Keratinocyte (primary cell): ENCODE data around the gene MARCHF2. TPM values are rescaled to one million over a fixed set of nuclear protein-coding genes. Genes with fewer than 3 reads are reported as not detected.

Experiments used
- DNase-seq: peaks from one replicate; pipeline ENCODE4 v3.0.0-alpha.2; 2011; ENCODE audit warnings: low read depth, missing footprints, low spot score
- FAIRE-seq: peaks from 2 replicates; lab custom pipeline; 2011; peaks lifted over from hg19 to GRCh38; lab: Jason Lieb, UNC
- H2AFZ ChIP-seq: 2 replicates; pipeline ENCODE4 v1.6.0; 2012; ENCODE audit warnings: low read length, control low read depth, inconsistent platforms; ENCODE audit not compliant: control insufficient read depth
- H3K27ac ChIP-seq: 2 replicates; pipeline ENCODE4 v1.5.1; 2011; ENCODE audit warnings: low read length; ENCODE audit not compliant: control insufficient read depth, insufficient read depth
- H3K27me3 ChIP-seq: 3 replicates; pipeline ENCODE4 v1.6.0; 2011; ENCODE audit warnings: low read length; ENCODE audit not compliant: control insufficient read depth, insufficient read depth; ENCODE audit errors: extremely low read depth
- H3K36me3 ChIP-seq, 2 experiments: 2 replicates in 1 of 2; 3 replicates in 1 of 2; pipeline ENCODE4 v1.5.1; 2011; ENCODE audit warnings: low read length in 2 of 2, mild to moderate bottlenecking in 1 of 2; ENCODE audit not compliant: control insufficient read depth in 2 of 2, insufficient read depth in 2 of 2; ENCODE audit errors: extremely low read depth in 1 of 2
- H3K4me1 ChIP-seq: 3 replicates; pipeline ENCODE4 v1.5.1; 2011; ENCODE audit warnings: low read length; ENCODE audit not compliant: control insufficient read depth, insufficient read depth; ENCODE audit errors: extremely low read depth
- H3K4me2 ChIP-seq: 3 replicates; pipeline ENCODE4 v1.6.0; 2011; ENCODE audit warnings: low read depth, low read length; ENCODE audit not compliant: control insufficient read depth, insufficient read depth; ENCODE audit errors: extremely low read depth
- H3K4me3 ChIP-seq, 3 experiments: fragments of 200-600 bp in 1 of 3; sonication (generic) in 1 of 3; 2 replicates in 2 of 3; 3 replicates in 1 of 3; pipeline ENCODE4 v1.5.1; 2011 to 2016; ENCODE audit warnings: low read length in 3 of 3, mild to moderate bottlenecking in 3 of 3, control low read depth in 2 of 3, inconsistent platforms in 1 of 3, low read depth in 1 of 3, mixed read lengths in 1 of 3, mixed run types in 1 of 3, moderate library complexity in 1 of 3; ENCODE audit not compliant: control insufficient read depth in 2 of 3, insufficient read depth in 2 of 3; ENCODE audit errors: extremely low read depth in 1 of 3
- H3K79me2 ChIP-seq: 2 replicates; pipeline ENCODE4 v1.6.0; 2012; ENCODE audit warnings: low read length; ENCODE audit not compliant: control insufficient read depth, insufficient read depth
- H3K9ac ChIP-seq: 3 replicates; pipeline ENCODE4 v1.6.0; 2011; ENCODE audit warnings: low read length; ENCODE audit not compliant: control insufficient read depth, insufficient read depth; ENCODE audit errors: extremely low read depth
- H3K9me1 ChIP-seq: 3 replicates; pipeline ENCODE4 v1.6.0; 2011; ENCODE audit warnings: low read length; ENCODE audit not compliant: control insufficient read depth, insufficient read depth; ENCODE audit errors: extremely low read depth
- H3K9me3 ChIP-seq: 2 replicates; pipeline ENCODE4 v1.5.1; 2012; ENCODE audit warnings: low read depth, low read length; ENCODE audit not compliant: control insufficient read depth
- H4K20me1 ChIP-seq: 3 replicates; pipeline ENCODE4 v1.6.0; 2011; ENCODE audit warnings: low read length; ENCODE audit not compliant: control insufficient read depth, insufficient read depth; ENCODE audit errors: extremely low read depth
- EZH2 ChIP-seq: IDR thresholded peaks from one replicate; pipeline ENCODE4 v1.6.1; 2012; ENCODE audit warnings: inconsistent platforms, mild to moderate bottlenecking, low read length, moderate library complexity
- dilution Hi-C: fragments of 300-500 bp; cut with MboI; formaldehyde crosslinking; loops from one replicate; pipeline ENCODE4 v1.7.0; 2020; ENCODE audit warnings: low sequenced_read_pairs; ENCODE audit not compliant: extremely low pct_ligation_motif_present
- polyA plus RNA-seq, 5 experiments: library from polyadenylated mRNA; depleted of rRNA in 3 of 5; stranded (reverse) in 3 of 5; stranded (forward) in 1 of 5; unstranded in 1 of 5; fragments of >200 nt; gene quantifications; 1 replicate in 1 of 5; 2 replicates in 3 of 5; 3 replicates in 1 of 5; pipeline versions ENCODE4 v1.2.1 to v1.2.3, GENCODE V29; 2011 to 2012; ENCODE audit warnings: missing spikeins in 2 of 5, low read depth in 1 of 5, low replicate concordance in 1 of 5
- TF ChIP-seq, protein P1 (sequence below), 3 experiments: IDR thresholded peaks in 1 of 3; conservative IDR thresholded peaks in 1 of 3; optimal IDR thresholded peaks in 1 of 3; 2 replicates in 2 of 3; 3 replicates in 1 of 3; pipeline versions ENCODE3 to v1.5.1; 2011; ENCODE audit warnings: low read length in 3 of 3, mild to moderate bottlenecking in 3 of 3, moderate library complexity in 2 of 3, control low read depth in 1 of 3, inconsistent platforms in 1 of 3; ENCODE audit not compliant: insufficient read depth in 2 of 3; ENCODE audit errors: extremely low read depth in 1 of 3

The MARCHF2 gene
- polyA plus RNA-seq, 1 donor (not counting 4 experiments of a cell fraction or from before 2014, with no cell fraction given): 13.7 TPM

DNA sequence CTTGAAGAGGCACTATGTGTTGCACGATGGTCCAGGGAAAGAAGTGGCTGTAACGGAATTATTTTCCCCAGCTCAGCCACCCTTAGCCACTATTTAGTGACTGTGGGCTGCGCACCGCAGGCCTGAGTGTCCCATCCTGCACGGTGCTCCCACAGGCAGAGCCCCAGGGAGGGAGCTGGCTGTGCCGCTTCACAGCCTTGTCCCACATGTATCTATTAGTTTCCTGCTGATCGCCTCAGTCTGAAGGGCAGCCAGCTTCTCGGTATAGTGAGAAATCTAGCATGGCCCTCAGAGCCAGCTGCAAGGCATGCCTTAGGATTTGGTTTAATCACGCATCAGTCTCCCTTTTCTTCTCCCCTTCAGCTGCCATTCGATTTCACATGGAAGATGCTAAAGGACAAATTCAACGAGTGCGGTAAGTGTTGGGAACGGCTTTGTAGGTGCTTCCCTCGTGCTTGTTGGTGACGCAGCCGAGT lies 73.6 kb downstream of the MARCHF2 start:
- Histone ChIP-seq H3K27ac (no peak overlapping the region), H3K4me2 (no peak overlapping the region), H3K27me3 (no peaks in the 10 kb centered on the region), H2AFZ (no peak overlapping the region), H3K4me1 (peaks cover 21% of the 10 kb centered on the region), H3K9me3 (no peaks in the 10 kb centered on the region), H3K9me1 (no peaks in the 10 kb centered on the region), H3K79me2 (peaks cover 22% of the 10 kb centered on the region), H3K4me3 (no peak overlapping the region), H3K9ac (no peak overlapping the region), H3K36me3 (peaks cover 39 to 50% of the 10 kb centered on the region in 2 experiments), H4K20me1 (peaks cover 6% of the 10 kb centered on the region)
- FAIRE-seq (no peak), DNase-seq (no peak)
- dilution Hi-C loops: no loop called here
- TF ChIP-seq EZH2: no peak
- TF ChIP-seq, protein P1, sequence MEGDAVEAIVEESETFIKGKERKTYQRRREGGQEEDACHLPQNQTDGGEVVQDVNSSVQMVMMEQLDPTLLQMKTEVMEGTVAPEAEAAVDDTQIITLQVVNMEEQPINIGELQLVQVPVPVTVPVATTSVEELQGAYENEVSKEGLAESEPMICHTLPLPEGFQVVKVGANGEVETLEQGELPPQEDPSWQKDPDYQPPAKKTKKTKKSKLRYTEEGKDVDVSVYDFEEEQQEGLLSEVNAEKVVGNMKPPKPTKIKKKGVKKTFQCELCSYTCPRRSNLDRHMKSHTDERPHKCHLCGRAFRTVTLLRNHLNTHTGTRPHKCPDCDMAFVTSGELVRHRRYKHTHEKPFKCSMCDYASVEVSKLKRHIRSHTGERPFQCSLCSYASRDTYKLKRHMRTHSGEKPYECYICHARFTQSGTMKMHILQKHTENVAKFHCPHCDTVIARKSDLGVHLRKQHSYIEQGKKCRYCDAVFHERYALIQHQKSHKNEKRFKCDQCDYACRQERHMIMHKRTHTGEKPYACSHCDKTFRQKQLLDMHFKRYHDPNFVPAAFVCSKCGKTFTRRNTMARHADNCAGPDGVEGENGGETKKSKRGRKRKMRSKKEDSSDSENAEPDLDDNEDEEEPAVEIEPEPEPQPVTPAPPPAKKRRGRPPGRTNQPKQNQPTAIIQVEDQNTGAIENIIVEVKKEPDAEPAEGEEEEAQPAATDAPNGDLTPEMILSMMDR (optimal IDR thresholded peaks at IDR 0.05 in 1 of 3, IDR thresholded peaks at IDR 0.05 in 1 of 3, conservative IDR thresholded peaks at IDR 0.05 in 1 of 3; ENCODE audit: extremely low read depth in 1 of 3, insufficient read depth in 2 of 3, low read length in 3 of 3): no peak

- H3K4me2 ChIP-seq: no peak overlapping the region
- H2AFZ ChIP-seq: no peak overlapping the region
- no peaks in the 10 kb centered on the region for H3K9me3 ChIP-seq
- no peak overlapping the region for H3K9ac ChIP-seq
- peaks cover 5% of the 10 kb centered on the region for H4K20me1 ChIP-seq
- no peak for TF ChIP-seq EZH2
- TF ChIP-seq, protein P1 (optimal IDR thresholded peaks at IDR 0.05 in 1 of 3, IDR thresholded peaks at IDR 0.05 in 1 of 3, conservative IDR thresholded peaks at IDR 0.05 in 1 of 3; ENCODE audit: extremely low read depth in 1 of 3, insufficient read depth in 2 of 3, low read length in 3 of 3): no peak
- peaks cover 20% of the 10 kb centered on the region for H3K4me1 ChIP-seq
- dilution Hi-C loops: no loop called here
- no peak overlapping the region for H3K4me3 ChIP-seq
- no peak for DNase-seq
- no peak overlapping the region for H3K27ac ChIP-seq
- peaks cover 17% of the 10 kb centered on the region for H3K79me2 ChIP-seq
- no peaks in the 10 kb centered on the region for H3K9me1 ChIP-seq
- peaks cover 39 to 49% of the 10 kb centered on the region in 2 experiments for H3K36me3 ChIP-seq
- FAIRE-seq: no peak
- no peaks in the 10 kb centered on the region for H3K27me3 ChIP-seq
Observed at GRCh38 chr19:8487137-8487851, 74.2 kb downstream of the MARCHF2 start.
